Measurements from ENCODE around the gene TRPV5. TPM values are rescaled to one million over a fixed set of nuclear protein-coding genes. Genes with fewer than 3 reads are reported as not detected.

TRPV5 gene
- total and polyA plus RNA-seq, 4 donors: under 0.01 to 0.23 TPM; not detected in 2

DNA sequence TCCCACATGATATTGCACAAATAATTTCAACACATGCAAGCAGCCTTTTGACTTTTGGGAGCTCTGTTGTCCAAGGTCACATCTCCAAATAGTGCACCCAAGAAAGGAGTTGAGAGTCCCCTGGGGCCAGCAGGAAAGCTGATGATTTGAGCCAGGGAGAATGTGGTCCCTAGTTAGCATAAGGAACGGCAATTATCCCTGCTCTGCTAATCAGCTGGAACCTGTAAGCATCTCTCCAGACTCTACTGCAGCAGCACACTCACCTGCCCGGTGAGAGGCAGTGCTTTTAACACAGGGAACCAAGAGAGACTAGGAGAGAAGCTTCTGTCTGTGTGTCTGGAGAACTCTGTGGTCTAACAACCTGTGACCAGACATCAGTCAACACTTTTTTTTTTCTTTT lies 17.0 kb downstream of the TRPV5 start:
- Histone ChIP-seq H3K4me1 (ENCODE audit: control insufficient read depth in 4 of 4, insufficient read depth in 4 of 4, low read length in 3 of 4) (no peaks in the 10 kb centered on the region), H3K27me3 (ENCODE audit: control insufficient read depth in 4 of 4, insufficient read depth in 4 of 4, low read length in 3 of 4) (no peaks in the 10 kb centered on the region), H3K9ac (ENCODE audit: low read depth in 1 of 2, low read length in 2 of 2) (no peak overlapping the region), H3K9me3 (ENCODE audit: control insufficient read depth in 4 of 4, low read length in 3 of 4) (no peaks in the 10 kb centered on the region), H3K36me3 (ENCODE audit: control insufficient read depth in 4 of 4, insufficient read depth in 3 of 4, low read depth in 1 of 4, low read length in 3 of 4) (no peaks in the 10 kb centered on the region), H3K27ac (ENCODE audit: low read depth in 1 of 2, low read length in 2 of 2) (no peak overlapping the region), H3K4me3 (ENCODE audit: low read depth in 1 of 3, low read length in 3 of 3) (no peak overlapping the region)
- DNase-seq (ENCODE audit: low spot score): no peak
- TF ChIP-seq FOXA2 (IDR thresholded peaks at IDR 0.05) (no peak), YY1 (IDR thresholded peaks at IDR 0.05) (no peak), MAX (IDR thresholded peaks at IDR 0.05) (no peak), SP1 (IDR thresholded peaks at IDR 0.05) (no peak), GABPA (IDR thresholded peaks at IDR 0.05 in 1 of 2, conservative IDR thresholded peaks at IDR 0.05 in 1 of 2) (no peak), RAD21 (IDR thresholded peaks at IDR 0.05) (no peak), EGR1 (IDR thresholded peaks at IDR 0.05; ENCODE audit: low read depth in 2 of 2) (no peak), FOXA1 (IDR thresholded peaks at IDR 0.05) (no peak), JUND (IDR thresholded peaks at IDR 0.05) (no peak), HNF4A (conservative IDR thresholded peaks at IDR 0.05) (no peak), NR2F2 (IDR thresholded peaks at IDR 0.05) (no peak), HNF4G (IDR thresholded peaks at IDR 0.05) (no peak), TAF1 (conservative IDR thresholded peaks at IDR 0.05) (no peak), RXRA (IDR thresholded peaks at IDR 0.05) (no peak), ATF3 (IDR thresholded peaks at IDR 0.05) (no peak)
- TF ChIP-seq, protein P1, sequence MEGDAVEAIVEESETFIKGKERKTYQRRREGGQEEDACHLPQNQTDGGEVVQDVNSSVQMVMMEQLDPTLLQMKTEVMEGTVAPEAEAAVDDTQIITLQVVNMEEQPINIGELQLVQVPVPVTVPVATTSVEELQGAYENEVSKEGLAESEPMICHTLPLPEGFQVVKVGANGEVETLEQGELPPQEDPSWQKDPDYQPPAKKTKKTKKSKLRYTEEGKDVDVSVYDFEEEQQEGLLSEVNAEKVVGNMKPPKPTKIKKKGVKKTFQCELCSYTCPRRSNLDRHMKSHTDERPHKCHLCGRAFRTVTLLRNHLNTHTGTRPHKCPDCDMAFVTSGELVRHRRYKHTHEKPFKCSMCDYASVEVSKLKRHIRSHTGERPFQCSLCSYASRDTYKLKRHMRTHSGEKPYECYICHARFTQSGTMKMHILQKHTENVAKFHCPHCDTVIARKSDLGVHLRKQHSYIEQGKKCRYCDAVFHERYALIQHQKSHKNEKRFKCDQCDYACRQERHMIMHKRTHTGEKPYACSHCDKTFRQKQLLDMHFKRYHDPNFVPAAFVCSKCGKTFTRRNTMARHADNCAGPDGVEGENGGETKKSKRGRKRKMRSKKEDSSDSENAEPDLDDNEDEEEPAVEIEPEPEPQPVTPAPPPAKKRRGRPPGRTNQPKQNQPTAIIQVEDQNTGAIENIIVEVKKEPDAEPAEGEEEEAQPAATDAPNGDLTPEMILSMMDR (IDR thresholded peaks at IDR 0.05; ENCODE audit: low read depth, low read length, missing input control): no peak
- TF ChIP-seq, protein P2, sequence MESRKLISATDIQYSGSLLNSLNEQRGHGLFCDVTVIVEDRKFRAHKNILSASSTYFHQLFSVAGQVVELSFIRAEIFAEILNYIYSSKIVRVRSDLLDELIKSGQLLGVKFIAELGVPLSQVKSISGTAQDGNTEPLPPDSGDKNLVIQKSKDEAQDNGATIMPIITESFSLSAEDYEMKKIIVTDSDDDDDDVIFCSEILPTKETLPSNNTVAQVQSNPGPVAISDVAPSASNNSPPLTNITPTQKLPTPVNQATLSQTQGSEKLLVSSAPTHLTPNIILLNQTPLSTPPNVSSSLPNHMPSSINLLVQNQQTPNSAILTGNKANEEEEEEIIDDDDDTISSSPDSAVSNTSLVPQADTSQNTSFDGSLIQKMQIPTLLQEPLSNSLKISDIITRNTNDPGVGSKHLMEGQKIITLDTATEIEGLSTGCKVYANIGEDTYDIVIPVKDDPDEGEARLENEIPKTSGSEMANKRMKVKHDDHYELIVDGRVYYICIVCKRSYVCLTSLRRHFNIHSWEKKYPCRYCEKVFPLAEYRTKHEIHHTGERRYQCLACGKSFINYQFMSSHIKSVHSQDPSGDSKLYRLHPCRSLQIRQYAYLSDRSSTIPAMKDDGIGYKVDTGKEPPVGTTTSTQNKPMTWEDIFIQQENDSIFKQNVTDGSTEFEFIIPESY (IDR thresholded peaks at IDR 0.05): no peak
- TF ChIP-seq, protein P3, sequence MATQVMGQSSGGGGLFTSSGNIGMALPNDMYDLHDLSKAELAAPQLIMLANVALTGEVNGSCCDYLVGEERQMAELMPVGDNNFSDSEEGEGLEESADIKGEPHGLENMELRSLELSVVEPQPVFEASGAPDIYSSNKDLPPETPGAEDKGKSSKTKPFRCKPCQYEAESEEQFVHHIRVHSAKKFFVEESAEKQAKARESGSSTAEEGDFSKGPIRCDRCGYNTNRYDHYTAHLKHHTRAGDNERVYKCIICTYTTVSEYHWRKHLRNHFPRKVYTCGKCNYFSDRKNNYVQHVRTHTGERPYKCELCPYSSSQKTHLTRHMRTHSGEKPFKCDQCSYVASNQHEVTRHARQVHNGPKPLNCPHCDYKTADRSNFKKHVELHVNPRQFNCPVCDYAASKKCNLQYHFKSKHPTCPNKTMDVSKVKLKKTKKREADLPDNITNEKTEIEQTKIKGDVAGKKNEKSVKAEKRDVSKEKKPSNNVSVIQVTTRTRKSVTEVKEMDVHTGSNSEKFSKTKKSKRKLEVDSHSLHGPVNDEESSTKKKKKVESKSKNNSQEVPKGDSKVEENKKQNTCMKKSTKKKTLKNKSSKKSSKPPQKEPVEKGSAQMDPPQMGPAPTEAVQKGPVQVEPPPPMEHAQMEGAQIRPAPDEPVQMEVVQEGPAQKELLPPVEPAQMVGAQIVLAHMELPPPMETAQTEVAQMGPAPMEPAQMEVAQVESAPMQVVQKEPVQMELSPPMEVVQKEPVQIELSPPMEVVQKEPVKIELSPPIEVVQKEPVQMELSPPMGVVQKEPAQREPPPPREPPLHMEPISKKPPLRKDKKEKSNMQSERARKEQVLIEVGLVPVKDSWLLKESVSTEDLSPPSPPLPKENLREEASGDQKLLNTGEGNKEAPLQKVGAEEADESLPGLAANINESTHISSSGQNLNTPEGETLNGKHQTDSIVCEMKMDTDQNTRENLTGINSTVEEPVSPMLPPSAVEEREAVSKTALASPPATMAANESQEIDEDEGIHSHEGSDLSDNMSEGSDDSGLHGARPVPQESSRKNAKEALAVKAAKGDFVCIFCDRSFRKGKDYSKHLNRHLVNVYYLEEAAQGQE (IDR thresholded peaks at IDR 0.05): no peak
- WGBS: 41% methylated on average over 2 of the region's 2 CpGs

Measured in liver (tissue), 9 donors.